WI38 (cell line): ENCODE measurements around the gene MS4A6A.

Source experiments
- H3K4me3 ChIP-seq: 2 replicates; pipeline ENCODE4 v1.5.1; 2011; ENCODE audit warnings: low read depth, mild to moderate bottlenecking, control low read depth, low read length
- CTCF ChIP-seq: IDR thresholded peaks from 2 replicates; pipeline ENCODE4 v1.5.1; 2012; ENCODE audit warnings: low read depth, mild to moderate bottlenecking, control low read depth, low read length

Gene MS4A6A

DNA sequence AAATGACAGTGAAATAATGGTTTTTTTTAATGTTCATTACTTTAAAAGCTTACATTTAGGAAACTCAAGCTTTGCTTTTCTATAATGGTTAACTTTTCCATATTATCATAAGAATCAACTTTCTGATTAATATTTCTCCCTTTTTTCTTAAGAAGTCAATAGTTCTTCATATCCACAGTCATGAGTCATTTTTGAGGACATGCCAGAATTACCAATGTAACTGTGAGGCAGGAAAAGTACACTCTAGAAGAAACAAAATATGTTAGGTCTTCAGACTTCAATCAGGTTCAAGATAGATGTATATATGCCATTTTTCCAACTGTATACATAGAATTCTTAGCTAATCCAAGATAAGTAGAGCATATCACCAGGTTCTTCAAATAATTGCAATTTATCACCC is 10.9 kb downstream of the MS4A6A start:
- H3K4me3 ChIP-seq: no peak overlapping the region
- TF ChIP-seq CTCF: no peak

DNA sequence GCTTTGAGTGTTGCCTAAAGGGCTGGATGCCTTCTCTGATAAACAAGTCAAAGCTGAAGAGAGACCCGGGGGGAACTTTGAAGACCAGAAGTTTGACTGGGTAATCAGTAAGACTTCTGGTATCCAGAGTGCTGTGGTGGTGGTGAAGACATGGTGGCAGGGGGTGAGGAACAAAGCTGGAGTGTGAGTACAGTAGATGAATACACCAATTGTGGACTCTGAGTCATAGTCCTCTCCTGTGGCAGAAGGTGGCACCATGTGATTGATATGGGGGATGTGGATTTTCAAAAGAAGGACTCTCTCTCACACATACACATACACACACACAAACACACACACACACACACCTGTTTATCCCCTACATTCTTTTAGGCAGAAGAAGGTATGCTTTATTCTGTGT is 12.3 kb downstream of the MS4A6A start:
- TF ChIP-seq CTCF: no peak
- no peak overlapping the region for H3K4me3 ChIP-seq

DNA sequence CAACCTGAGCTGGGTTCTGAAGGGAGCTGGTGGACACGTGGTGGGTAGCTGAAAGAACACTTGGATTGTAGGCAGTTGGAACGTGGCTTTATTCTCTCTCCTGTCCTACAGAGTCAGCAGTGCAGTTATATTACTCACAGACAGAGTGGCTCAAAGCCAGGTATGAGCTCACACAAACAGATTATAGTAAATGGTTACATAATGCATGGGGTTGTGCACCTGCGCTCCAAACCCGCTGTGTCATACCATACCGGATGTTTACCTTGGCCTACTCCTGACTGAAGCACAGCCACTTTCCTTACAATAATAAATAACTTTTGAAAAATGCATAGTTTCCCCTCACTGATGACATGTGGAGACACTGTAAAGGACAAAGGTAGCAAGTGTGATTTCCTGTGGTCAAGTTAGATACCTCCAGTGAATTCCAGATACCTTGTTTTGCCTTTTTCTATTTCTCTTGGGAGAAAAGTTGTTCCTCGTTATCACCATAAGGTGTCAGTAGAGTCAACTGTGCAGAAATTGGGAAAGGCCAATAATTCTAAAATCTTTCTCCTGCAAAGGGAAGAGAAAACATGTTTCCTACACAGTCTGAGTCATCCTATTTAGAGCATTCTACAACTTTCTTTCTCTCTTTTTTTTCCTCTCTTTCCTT is 13.5 kb downstream of the MS4A6A start:
- H3K4me3 ChIP-seq: no peak overlapping the region
- TF ChIP-seq CTCF: no peak

GRCh38 chr11:60168306-60168705 is 14.6 kb downstream of the MS4A6A start:
- TF ChIP-seq CTCF: no peak
- H3K4me3 ChIP-seq: no peak overlapping the region

DNA sequence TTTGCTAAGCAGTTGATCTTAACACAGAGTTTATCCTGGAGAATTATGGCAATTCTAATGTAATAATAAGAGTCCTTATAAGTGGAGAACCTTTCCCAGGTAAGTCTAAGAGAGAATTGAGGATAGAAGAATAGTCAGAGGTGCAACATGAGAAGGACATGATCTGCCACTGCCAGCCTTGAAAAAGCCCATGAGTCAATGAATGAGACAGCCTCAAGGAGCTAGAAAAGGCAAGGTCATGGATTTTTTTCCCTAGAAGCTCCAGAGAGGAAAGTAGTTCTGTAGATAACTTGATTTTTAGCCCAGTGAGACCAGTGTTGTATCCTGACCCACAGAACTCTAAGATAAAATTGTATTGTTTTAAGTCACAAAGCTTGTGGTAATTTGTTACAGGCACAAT is 16.9 kb downstream of the MS4A6A start:
- no peak for TF ChIP-seq CTCF
- no peak overlapping the region for H3K4me3 ChIP-seq

GRCh38 chr11:60165538-60165937 is 17.3 kb downstream of the MS4A6A start:
- no peak overlapping the region for H3K4me3 ChIP-seq
- TF ChIP-seq CTCF: no peak

GRCh38 chr11:60164550-60165075 is 18.3 kb downstream of the MS4A6A start:
- TF ChIP-seq CTCF: no peak
- no peak overlapping the region for H3K4me3 ChIP-seq
